ENCODE data around the gene CDC42SE2.

- TF ChIP-seq CTCF (IDR thresholded peaks at IDR 0.05) (no peak), REST (IDR thresholded peaks at IDR 0.05; ENCODE audit: insufficient read depth in 1 of 2, low read depth in 2 of 2, low read length in 1 of 2) (no peak), POLR2AphosphoS5 (IDR thresholded peaks at IDR 0.05; ENCODE audit: low read depth, low read length) (no peak), SIN3A (IDR thresholded peaks at IDR 0.05; ENCODE audit: borderline replicate concordance, insufficient read depth, low read depth, low read length) (no peak), TCF7L2 (IDR thresholded peaks at IDR 0.05; ENCODE audit: low read depth, low read length) (no peak)
These were observed 113.5 kb downstream of the CDC42SE2 start for GRCh38 chr5:131377346-131377745.
